H9 (cell line): ENCODE results near the gene KLHL4. TPM values are rescaled to one million over a fixed set of nuclear protein-coding genes. Genes with fewer than 3 reads are reported as not detected.

Experiments
- DNase-seq: peaks from one replicate; pipeline ENCODE4 v3.0.0-alpha.2; 2017
- H2AFZ ChIP-seq: one replicate; pipeline ENCODE4 v1.6.1; 2013; ENCODE audit warnings: mild to moderate bottlenecking, low read length, control low read depth, moderate library complexity
- H2AK5ac ChIP-seq: 2 replicates; pipeline ENCODE4 v1.6.1; 2013; ENCODE audit warnings: low read length, control low read depth, mixed read lengths; ENCODE audit not compliant: insufficient read length
- H2BK120ac ChIP-seq: one replicate; pipeline ENCODE4 v1.6.1; 2013; ENCODE audit warnings: low read depth, mild to moderate bottlenecking, low read length, control low read depth, inconsistent platforms; ENCODE audit not compliant: poor library complexity, severe bottlenecking
- H2BK12ac ChIP-seq: 2 replicates; pipeline ENCODE4 v1.6.1; 2013; ENCODE audit warnings: low read length, control low read depth, mixed read lengths, low read depth; ENCODE audit not compliant: insufficient read length
- H2BK15ac ChIP-seq: 2 replicates; pipeline ENCODE4 v1.6.1; 2013; ENCODE audit warnings: low read depth, low read length, control low read depth
- H2BK20ac ChIP-seq: one replicate; pipeline ENCODE4 v1.6.1; 2013; ENCODE audit warnings: low read depth, mild to moderate bottlenecking, low read length, control low read depth, inconsistent platforms; ENCODE audit not compliant: poor library complexity, severe bottlenecking
- H2BK5ac ChIP-seq: 2 replicates; pipeline ENCODE4 v1.6.1; 2013; ENCODE audit warnings: low read length, control low read depth, mixed read lengths; ENCODE audit not compliant: insufficient read length
- H3K14ac ChIP-seq: 2 replicates; pipeline ENCODE4 v1.6.1; 2013; ENCODE audit warnings: low read length, control low read depth; ENCODE audit not compliant: insufficient read depth
- H3K18ac ChIP-seq: 2 replicates; pipeline ENCODE4 v1.6.1; 2013; ENCODE audit warnings: low read depth, mild to moderate bottlenecking, mixed read lengths, low read length, control low read depth; ENCODE audit not compliant: insufficient read length
- H3K23ac ChIP-seq: 2 replicates; pipeline ENCODE4 v1.6.1; 2013; ENCODE audit warnings: low read length, control low read depth, mixed read lengths, low read depth; ENCODE audit not compliant: insufficient read length
- H3K23me2 ChIP-seq: 2 replicates; pipeline ENCODE4 v1.6.1; 2013; ENCODE audit warnings: low read depth, mild to moderate bottlenecking, mixed read lengths, low read length, control low read depth; ENCODE audit not compliant: insufficient read length, poor library complexity, severe bottlenecking
- H3K27ac ChIP-seq: 2 replicates; pipeline ENCODE4 v1.5.1; 2013; ENCODE audit warnings: low read length, control low read depth, mixed read lengths, low read depth; ENCODE audit not compliant: insufficient read length
- H3K27me3 ChIP-seq: 2 replicates; pipeline ENCODE4 v1.6.1; 2013; ENCODE audit warnings: low read length, control low read depth, inconsistent platforms; ENCODE audit not compliant: insufficient read depth
- H3K4ac ChIP-seq: 2 replicates; pipeline ENCODE4 v1.6.1; 2013; ENCODE audit warnings: low read depth, mild to moderate bottlenecking, control low read depth, inconsistent platforms, low read length, moderate library complexity
- H3K4me1 ChIP-seq: 2 replicates; pipeline ENCODE4 v1.6.1; 2013; ENCODE audit warnings: low read length, control low read depth, inconsistent platforms; ENCODE audit not compliant: insufficient read depth
- H3K4me2 ChIP-seq: 2 replicates; pipeline ENCODE4 v1.6.1; 2013; ENCODE audit warnings: low read length, control low read depth, mixed read lengths; ENCODE audit not compliant: insufficient read length, insufficient read depth
- H3K56ac ChIP-seq: 2 replicates; pipeline ENCODE4 v1.6.1; 2013; ENCODE audit warnings: low read depth, mild to moderate bottlenecking, mixed read lengths, low read length, control low read depth; ENCODE audit not compliant: insufficient read length
- H3K79me1 ChIP-seq: 2 replicates; pipeline ENCODE4 v1.6.1; 2013; ENCODE audit warnings: low read depth, mild to moderate bottlenecking, moderate library complexity, low read length, control low read depth, inconsistent platforms; ENCODE audit not compliant: insufficient read depth, poor library complexity, severe bottlenecking
- H3K79me2 ChIP-seq: 2 replicates; pipeline ENCODE4 v1.6.1; 2013; ENCODE audit warnings: low read length, control low read depth, inconsistent platforms; ENCODE audit not compliant: insufficient read depth
- H3K9ac ChIP-seq: 2 replicates; pipeline ENCODE4 v1.6.1; 2013; ENCODE audit warnings: low read length, control low read depth, mixed read lengths; ENCODE audit not compliant: insufficient read length; ENCODE audit errors: extremely low read depth
- H3K9me3 ChIP-seq: one replicate; pipeline ENCODE4 v1.6.1; 2013; ENCODE audit warnings: low read depth, low read length, inconsistent platforms; ENCODE audit not compliant: control insufficient read depth
- H3T11ph ChIP-seq: one replicate; pipeline ENCODE4 v1.6.1; 2013; ENCODE audit warnings: mild to moderate bottlenecking, low read length, control low read depth, inconsistent platforms
- H4K20me1 ChIP-seq: one replicate; pipeline ENCODE4 v1.6.1; 2013; ENCODE audit not compliant: control insufficient read depth, insufficient read length, insufficient read depth
- H4K5ac ChIP-seq: 2 replicates; pipeline ENCODE4 v1.6.1; 2013; ENCODE audit warnings: low read depth, mild to moderate bottlenecking, mixed read lengths, low read length, control low read depth; ENCODE audit not compliant: insufficient read length
- H4K8ac ChIP-seq: replicated peaks from 2 replicates; pipeline ENCODE4 v1.6.1; 2013; ENCODE audit warnings: low read length, control low read depth, mixed read lengths, low read depth; ENCODE audit not compliant: insufficient read length
- H4K91ac ChIP-seq: 2 replicates; pipeline ENCODE4 v1.6.1; 2013; ENCODE audit warnings: low read depth, mild to moderate bottlenecking, moderate library complexity, mixed read lengths, low read length, control low read depth; ENCODE audit not compliant: insufficient read length
- H3K27ac Mint-ChIP-seq, 3 experiments: 2 replicates in 2 of 3; 3 replicates in 1 of 3; pipeline ENCODE4 v1.8.0; 2020 to 2021; ENCODE audit warnings: mixed read lengths in 3 of 3, mild to moderate bottlenecking in 1 of 3, moderate library complexity in 1 of 3
- H3K27me3 Mint-ChIP-seq: 2 replicates; pipeline ENCODE4 v1.8.0; 2021; ENCODE audit warnings: low read depth, mild to moderate bottlenecking, moderate library complexity, mixed read lengths
- H3K36me3 Mint-ChIP-seq, 3 experiments: 2 replicates in 2 of 3; 3 replicates in 1 of 3; pipeline ENCODE4 v1.8.0; 2020 to 2021; ENCODE audit warnings: low read depth in 3 of 3, mixed read lengths in 3 of 3; ENCODE audit not compliant: insufficient read depth in 1 of 3
- H3K4me1 Mint-ChIP-seq, 2 experiments: 2 replicates each; pipeline ENCODE4 v1.8.0; 2020; ENCODE audit warnings: mixed read lengths in 2 of 2
- H3K4me3 Mint-ChIP-seq, 2 experiments: 2 replicates in 1 of 2; 3 replicates in 1 of 2; pipeline ENCODE4 v1.8.0; 2020 to 2021; ENCODE audit warnings: mild to moderate bottlenecking in 2 of 2, mixed read lengths in 2 of 2, moderate library complexity in 1 of 2
- H3K9me3 Mint-ChIP-seq, 2 experiments: 2 replicates in 1 of 2; 3 replicates in 1 of 2; pipeline ENCODE4 v1.8.0; 2020; ENCODE audit warnings: mild to moderate bottlenecking in 2 of 2, mixed read lengths in 2 of 2, moderate library complexity in 1 of 2
- CTCF ChIP-seq: fragments of 200-600 bp; sonication (generic); conservative IDR thresholded peaks from 3 replicates; pipeline ENCODE4 v1.8.0; 2021; ENCODE audit warnings: antibody characterized with exemption, mild to moderate bottlenecking
- WGBS: extraction: QIAGEN DNeasy Blood & Tissue Kit; methylation state at CpG from one replicate; pipeline ENCODE4 v1.1.7; 2013; ENCODE audit warnings: missing lambda C conversion rate, low lambda C conversion rate, mixed read lengths; ENCODE audit not compliant: insufficient read length; ENCODE audit errors: extremely low coverage; 5-methylcytosine and 5-hydroxymethylcytosine counted together
- total RNA-seq: library from RNA; stranded (reverse); gene quantifications from 2 replicates; pipeline ENCODE4 v1.2.1, GENCODE V29; 2021

KLHL4 gene
- total RNA-seq, 1 experiment from 2014 or later = 22.3 TPM

DNA sequence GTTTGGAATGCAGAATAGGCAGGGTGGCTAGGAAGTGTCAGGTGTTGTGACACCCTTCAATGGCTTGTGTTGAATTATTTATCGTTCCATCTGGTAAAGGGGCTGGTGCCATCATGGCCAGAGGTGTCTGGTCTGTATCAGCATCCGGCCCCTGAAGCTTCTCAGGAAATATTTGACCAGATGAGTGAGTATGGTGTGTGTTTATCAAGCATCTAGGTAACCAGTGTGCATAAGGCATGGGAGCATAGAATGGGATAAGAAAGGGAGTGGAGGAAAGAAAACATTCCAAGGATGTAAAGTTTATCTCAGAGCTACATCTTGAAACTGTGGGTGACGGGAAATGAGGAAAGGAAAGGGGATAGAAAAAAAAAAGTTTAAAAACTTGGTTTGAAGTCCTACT, 109.4 kb downstream of the KLHL4 start:
- Histone ChIP-seq H3K9ac (no peak overlapping the region), H2BK5ac (no peak overlapping the region), H3K79me2 (no peaks in the 10 kb centered on the region), H2AK5ac (no peak overlapping the region), H3K23me2 (no peaks in the 10 kb centered on the region), H3K14ac (no peak overlapping the region), H4K5ac (no peak overlapping the region), H3K4me1 (peaks cover 9% of the 10 kb centered on the region), H2BK120ac (no peak overlapping the region), H4K20me1 (no peaks in the 10 kb centered on the region), H3K9me3 (no peaks in the 10 kb centered on the region), H3K4ac (no peak overlapping the region), H3K23ac (no peak overlapping the region), H3T11ph (no peak overlapping the region), H2AFZ (no peak overlapping the region), H2BK15ac (no peak overlapping the region), H4K91ac (no peak overlapping the region), H3K18ac (no peak overlapping the region), H3K79me1 (no peaks in the 10 kb centered on the region), H3K4me2 (peak overlapping the region; percentile 43), H3K27ac (peak overlapping the region; percentile 57), H3K27me3 (no peaks in the 10 kb centered on the region), H2BK20ac (no peak overlapping the region), H2BK12ac (no peak overlapping the region), H3K56ac (no peak overlapping the region), H4K8ac (no peak overlapping the region)
- no peaks in the 10 kb centered on the region for H3K27me3 Mint-ChIP-seq
- no CpG with 5 or more reads among the region's 3 CpGs for WGBS
- no peak for DNase-seq
- peaks cover 50 to 54% of the 10 kb centered on the region in 2 experiments for H3K4me1 Mint-ChIP-seq
- H3K27ac Mint-ChIP-seq = peak overlapping the region; percentile 63 to 91 (median 89); a peak in 6 of 7 replicates
- TF ChIP-seq CTCF = no peak
- peak overlapping the region in 1 of 2 experiments; percentile 50; a peak in 2 of 5 replicates for H3K4me3 Mint-ChIP-seq
- peaks cover 0 to 5% (median 2%) of the 10 kb centered on the region in 3 experiments; a peak in 3 of 7 replicates for H3K36me3 Mint-ChIP-seq
- H3K9me3 Mint-ChIP-seq = no peaks in the 10 kb centered on the region
